Panc1 (cell line): ENCODE measurements around the gene MYO7A. TPM values are rescaled to one million over a fixed set of nuclear protein-coding genes. Genes with fewer than 3 reads are reported as not detected.

Experiments
- ATAC-seq: fragments of 200-7000 bp; cut with Tn5 transposase; 2 replicates; pipeline ENCODE4 v1.9.1; 2020; ENCODE audit warnings: mild to moderate bottlenecking, moderate library complexity
- BruUV-seq: library from RNA; stranded (reverse); fragments of 400-500 nt; replicated peaks from 2 replicates; lab custom pipeline; 2021; lab: Mats Ljungman, UMichigan
- CTCF ChIA-PET: fragments of 300-600 bp; sonication (Branson Sonifier 250); formaldehyde crosslinking; loops from one replicate; lab custom pipeline; 2022; ENCODE audit warnings: antibody characterized with exemption; lab: Charles Lee
- POLR2A ChIA-PET: fragments of 300-600 bp; sonication (Branson Sonifier 250); formaldehyde crosslinking; loops from one replicate; lab custom pipeline; 2022; ENCODE audit warnings: antibody characterized with exemption; lab: Charles Lee
- DNase-seq: peaks from one replicate; pipeline ENCODE4 v3.0.0-alpha.2; 2010; ENCODE audit warnings: low read depth, low spot score
- H3K27ac ChIP-seq: 2 replicates; pipeline ENCODE4 v1.5.1; 2011; ENCODE audit warnings: mild to moderate bottlenecking, low read length, inconsistent platforms
- H3K27me3 ChIP-seq: fragments of 200-500 bp; sonication (Bioruptor generic); 2 replicates; pipeline ENCODE4 v1.6.0; 2014; ENCODE audit warnings: low read length, inconsistent platforms; ENCODE audit not compliant: control insufficient read depth, insufficient read depth
- H3K36me3 ChIP-seq: fragments of 200-500 bp; sonication (Bioruptor generic); 2 replicates; pipeline ENCODE4 v1.5.1; 2014; ENCODE audit warnings: inconsistent platforms, mild to moderate bottlenecking, low read length, moderate library complexity; ENCODE audit not compliant: control insufficient read depth, insufficient read depth
- H3K4me1 ChIP-seq: 2 replicates; pipeline ENCODE4 v1.5.1; 2011; ENCODE audit warnings: inconsistent platforms, mild to moderate bottlenecking, low read length, moderate library complexity; ENCODE audit not compliant: control insufficient read depth, insufficient read depth
- H3K4me3 ChIP-seq, 2 experiments: 2 replicates each; pipeline ENCODE4 v1.5.1; 2011 to 2012; ENCODE audit warnings: low read depth in 2 of 2, low read length in 2 of 2, mild to moderate bottlenecking in 2 of 2, inconsistent platforms in 1 of 2, moderate library complexity in 1 of 2
- H3K9me3 ChIP-seq: fragments of 200-500 bp; sonication (Bioruptor generic); 2 replicates; pipeline ENCODE4 v1.5.1; 2014; ENCODE audit warnings: low read depth, mild to moderate bottlenecking, inconsistent platforms, low read length, moderate library complexity; ENCODE audit not compliant: control insufficient read depth, insufficient read depth
- CTCF ChIP-seq: fragments of 450-650 bp; IDR thresholded peaks from 2 replicates; pipeline ENCODE4 v1.5.1; 2017; ENCODE audit warnings: mild to moderate bottlenecking
- POLR2AphosphoS5 ChIP-seq: IDR thresholded peaks from 2 replicates; pipeline ENCODE4 v1.6.1; 2012; ENCODE audit warnings: mild to moderate bottlenecking, low read depth, low read length, moderate library complexity
- SIN3A ChIP-seq: IDR thresholded peaks from 2 replicates; pipeline ENCODE4 v1.6.1; 2012; ENCODE audit warnings: low read depth, mild to moderate bottlenecking, low read length, moderate library complexity, borderline replicate concordance; ENCODE audit not compliant: insufficient read depth
- TCF7L2 ChIP-seq: IDR thresholded peaks from 2 replicates; pipeline ENCODE4 v1.6.1; 2011; ENCODE audit warnings: mild to moderate bottlenecking, low read depth, low read length, inconsistent platforms
- in situ Hi-C: cut with HindIII; loops from 2 replicates; pipeline ENCODE4 v1.10.0; 2016; ENCODE audit warnings: low sequenced_read_pairs, low pct_unique_long_range_greater_than_20kb
- intact Hi-C: fragments of 100-400 bp; cut with micrococcal nuclease; formaldehyde crosslinking; loops from one replicate; pipeline ENCODE4 v1.10.0; 2022; ENCODE audit not compliant: unreplicated experiment
- total RNA-seq: library from RNA; stranded (reverse); gene quantifications from one replicate; pipeline ENCODE4 v1.2.1, GENCODE V29; 2021; ENCODE audit not compliant: unreplicated experiment
- TF ChIP-seq, protein P1 (sequence below), 2 experiments: IDR thresholded peaks; 2 replicates each; pipeline ENCODE4 v1.6.1; 2011 to 2012; ENCODE audit warnings: low read depth in 2 of 2, control low read depth in 1 of 2, low read length in 1 of 2, mild to moderate bottlenecking in 1 of 2, moderate library complexity in 1 of 2; ENCODE audit not compliant: insufficient read depth in 1 of 2

MYO7A gene
- total RNA-seq, 1 experiment from 2014 or later: 1.3 TPM

DNA sequence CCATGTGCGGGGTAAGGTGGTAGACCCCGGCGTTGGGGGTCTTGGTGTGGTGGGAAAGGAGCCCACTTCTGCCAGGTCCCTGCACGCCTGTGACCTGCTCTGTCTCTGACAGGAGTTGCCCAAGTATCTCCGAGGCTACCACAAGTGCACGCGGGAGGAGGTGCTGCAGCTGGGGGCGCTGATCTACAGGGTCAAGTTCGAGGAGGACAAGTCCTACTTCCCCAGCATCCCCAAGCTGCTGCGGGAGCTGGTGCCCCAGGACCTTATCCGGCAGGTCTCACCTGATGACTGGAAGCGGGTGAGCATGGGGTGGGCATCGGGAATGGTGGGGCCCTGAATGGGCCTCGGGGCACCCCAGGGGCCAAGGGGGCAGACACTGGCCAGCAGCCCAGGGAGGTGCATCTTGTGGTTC lies 83.0 kb downstream of the MYO7A start:
- Histone ChIP-seq H3K4me3 (no peak overlapping the region), H3K9me3 (no peaks in the 10 kb centered on the region), H3K27me3 (no peaks in the 10 kb centered on the region), H3K36me3 (no peaks in the 10 kb centered on the region), H3K4me1 (no peaks in the 10 kb centered on the region), H3K27ac (no peak overlapping the region)
- TF ChIP-seq SIN3A: no peak
- TF ChIP-seq CTCF: no peak
- no peak for TF ChIP-seq POLR2AphosphoS5
- TF ChIP-seq TCF7L2: no peak
- TF ChIP-seq, protein P1, sequence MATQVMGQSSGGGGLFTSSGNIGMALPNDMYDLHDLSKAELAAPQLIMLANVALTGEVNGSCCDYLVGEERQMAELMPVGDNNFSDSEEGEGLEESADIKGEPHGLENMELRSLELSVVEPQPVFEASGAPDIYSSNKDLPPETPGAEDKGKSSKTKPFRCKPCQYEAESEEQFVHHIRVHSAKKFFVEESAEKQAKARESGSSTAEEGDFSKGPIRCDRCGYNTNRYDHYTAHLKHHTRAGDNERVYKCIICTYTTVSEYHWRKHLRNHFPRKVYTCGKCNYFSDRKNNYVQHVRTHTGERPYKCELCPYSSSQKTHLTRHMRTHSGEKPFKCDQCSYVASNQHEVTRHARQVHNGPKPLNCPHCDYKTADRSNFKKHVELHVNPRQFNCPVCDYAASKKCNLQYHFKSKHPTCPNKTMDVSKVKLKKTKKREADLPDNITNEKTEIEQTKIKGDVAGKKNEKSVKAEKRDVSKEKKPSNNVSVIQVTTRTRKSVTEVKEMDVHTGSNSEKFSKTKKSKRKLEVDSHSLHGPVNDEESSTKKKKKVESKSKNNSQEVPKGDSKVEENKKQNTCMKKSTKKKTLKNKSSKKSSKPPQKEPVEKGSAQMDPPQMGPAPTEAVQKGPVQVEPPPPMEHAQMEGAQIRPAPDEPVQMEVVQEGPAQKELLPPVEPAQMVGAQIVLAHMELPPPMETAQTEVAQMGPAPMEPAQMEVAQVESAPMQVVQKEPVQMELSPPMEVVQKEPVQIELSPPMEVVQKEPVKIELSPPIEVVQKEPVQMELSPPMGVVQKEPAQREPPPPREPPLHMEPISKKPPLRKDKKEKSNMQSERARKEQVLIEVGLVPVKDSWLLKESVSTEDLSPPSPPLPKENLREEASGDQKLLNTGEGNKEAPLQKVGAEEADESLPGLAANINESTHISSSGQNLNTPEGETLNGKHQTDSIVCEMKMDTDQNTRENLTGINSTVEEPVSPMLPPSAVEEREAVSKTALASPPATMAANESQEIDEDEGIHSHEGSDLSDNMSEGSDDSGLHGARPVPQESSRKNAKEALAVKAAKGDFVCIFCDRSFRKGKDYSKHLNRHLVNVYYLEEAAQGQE (IDR thresholded peaks at IDR 0.05; ENCODE audit: insufficient read depth in 1 of 2, low read depth in 2 of 2, low read length in 1 of 2): no peak
- no TSS peak for BruUV-seq
- POLR2A ChIA-PET: no interaction called here
- DNase-seq: no peak
- intact Hi-C loops: no loop called here
- in situ Hi-C loops: no loop called here
- no peak for ATAC-seq
- CTCF ChIA-PET: interaction anchor here (1.2 kb wide), 1 partner anchor 16 kb away, joined by 3 read pairs; no protein-coding TSS in a partner anchor

- no TSS peak for BruUV-seq
- Histone ChIP-seq H3K36me3 (no peaks in the 10 kb centered on the region), H3K27me3 (no peaks in the 10 kb centered on the region), H3K4me1 (no peaks in the 10 kb centered on the region), H3K27ac (no peak overlapping the region), H3K4me3 (no peak overlapping the region), H3K9me3 (no peaks in the 10 kb centered on the region)
- no peak for TF ChIP-seq POLR2AphosphoS5
- TF ChIP-seq, protein P1 (IDR thresholded peaks at IDR 0.05; ENCODE audit: insufficient read depth in 1 of 2, low read depth in 2 of 2, low read length in 1 of 2): no peak
- no peak for TF ChIP-seq CTCF
- TF ChIP-seq SIN3A: no peak
- no peak for TF ChIP-seq TCF7L2
- DNase-seq (no peak), ATAC-seq (no peak)
- ChIA-PET CTCF (interaction anchor here (1.2 kb wide), 1 partner anchor 16 kb away, joined by 3 read pairs; no protein-coding TSS in a partner anchor), POLR2A (no interaction called here)
- in situ Hi-C loops: no loop called here
- intact Hi-C loops: no loop called here
Observed at GRCh38 chr11:77211594-77212251, 83.7 kb downstream of the MYO7A start.
